ENCODE data around the gene PDE4D. TPM values are rescaled to one million over a fixed set of nuclear protein-coding genes. Genes with fewer than 3 reads are reported as not detected.

Gene PDE4D
- total RNA-seq, 2 experiments from 2014 or later, result 164 to 175 TPM

- Mint-ChIP-seq H3K36me3 (ENCODE audit: low read depth) (no peaks in the 10 kb centered on the region), H3K27me3 (peaks cover 6% of the 10 kb centered on the region), H3K4me3 (no peak overlapping the region), H3K9me3 (no peaks in the 10 kb centered on the region), H3K4me1 (ENCODE audit: low read depth) (no peaks in the 10 kb centered on the region), H3K27ac (no peak overlapping the region)
- POLR2A ChIA-PET, result interaction anchor here (0.7 kb wide), 1 partner anchor 44 kb away, joined by 3 read pairs; no protein-coding TSS in a partner anchor
- TF ChIP-seq, protein P1, sequence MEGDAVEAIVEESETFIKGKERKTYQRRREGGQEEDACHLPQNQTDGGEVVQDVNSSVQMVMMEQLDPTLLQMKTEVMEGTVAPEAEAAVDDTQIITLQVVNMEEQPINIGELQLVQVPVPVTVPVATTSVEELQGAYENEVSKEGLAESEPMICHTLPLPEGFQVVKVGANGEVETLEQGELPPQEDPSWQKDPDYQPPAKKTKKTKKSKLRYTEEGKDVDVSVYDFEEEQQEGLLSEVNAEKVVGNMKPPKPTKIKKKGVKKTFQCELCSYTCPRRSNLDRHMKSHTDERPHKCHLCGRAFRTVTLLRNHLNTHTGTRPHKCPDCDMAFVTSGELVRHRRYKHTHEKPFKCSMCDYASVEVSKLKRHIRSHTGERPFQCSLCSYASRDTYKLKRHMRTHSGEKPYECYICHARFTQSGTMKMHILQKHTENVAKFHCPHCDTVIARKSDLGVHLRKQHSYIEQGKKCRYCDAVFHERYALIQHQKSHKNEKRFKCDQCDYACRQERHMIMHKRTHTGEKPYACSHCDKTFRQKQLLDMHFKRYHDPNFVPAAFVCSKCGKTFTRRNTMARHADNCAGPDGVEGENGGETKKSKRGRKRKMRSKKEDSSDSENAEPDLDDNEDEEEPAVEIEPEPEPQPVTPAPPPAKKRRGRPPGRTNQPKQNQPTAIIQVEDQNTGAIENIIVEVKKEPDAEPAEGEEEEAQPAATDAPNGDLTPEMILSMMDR (IDR thresholded peaks at IDR 0.05), result no peak
- no peaks in the 10 kb centered on the region for H3K27me3 ChIP-seq (ENCODE audit: control insufficient read depth in 1 of 2, insufficient read depth in 2 of 2, low read length in 2 of 2)
- ATAC-seq (ENCODE audit: poor library complexity) (no peak), DNase-seq (no peak)
- H3K4me3 ChIP-seq (ENCODE audit: low read length), result no peak overlapping the region
- H3K4me1 ChIP-seq (ENCODE audit: insufficient read depth, low read length), result no peaks in the 10 kb centered on the region
- no peaks in the 10 kb centered on the region for H3K36me3 ChIP-seq (ENCODE audit: insufficient read depth, low read length)
- CTCF ChIA-PET, result no interaction called here
- intact Hi-C loops (cut with DNase I, micrococcal nuclease), result loop anchor here in 1 of 2 experiments (10.0 kb wide), 1 partner anchor 325 kb away; no protein-coding TSS in a partner anchor
- no peak overlapping the region for H3K27ac ChIP-seq (ENCODE audit: low read depth in 1 of 2, low read length in 2 of 2)
- no peaks in the 10 kb centered on the region for H3K9me3 ChIP-seq (ENCODE audit: control insufficient read depth in 1 of 2, insufficient read depth in 1 of 2, low read length in 2 of 2)
Measured at GRCh38 chr5:59360130-59360555, 533.4 kb downstream of the PDE4D start.

DNA sequence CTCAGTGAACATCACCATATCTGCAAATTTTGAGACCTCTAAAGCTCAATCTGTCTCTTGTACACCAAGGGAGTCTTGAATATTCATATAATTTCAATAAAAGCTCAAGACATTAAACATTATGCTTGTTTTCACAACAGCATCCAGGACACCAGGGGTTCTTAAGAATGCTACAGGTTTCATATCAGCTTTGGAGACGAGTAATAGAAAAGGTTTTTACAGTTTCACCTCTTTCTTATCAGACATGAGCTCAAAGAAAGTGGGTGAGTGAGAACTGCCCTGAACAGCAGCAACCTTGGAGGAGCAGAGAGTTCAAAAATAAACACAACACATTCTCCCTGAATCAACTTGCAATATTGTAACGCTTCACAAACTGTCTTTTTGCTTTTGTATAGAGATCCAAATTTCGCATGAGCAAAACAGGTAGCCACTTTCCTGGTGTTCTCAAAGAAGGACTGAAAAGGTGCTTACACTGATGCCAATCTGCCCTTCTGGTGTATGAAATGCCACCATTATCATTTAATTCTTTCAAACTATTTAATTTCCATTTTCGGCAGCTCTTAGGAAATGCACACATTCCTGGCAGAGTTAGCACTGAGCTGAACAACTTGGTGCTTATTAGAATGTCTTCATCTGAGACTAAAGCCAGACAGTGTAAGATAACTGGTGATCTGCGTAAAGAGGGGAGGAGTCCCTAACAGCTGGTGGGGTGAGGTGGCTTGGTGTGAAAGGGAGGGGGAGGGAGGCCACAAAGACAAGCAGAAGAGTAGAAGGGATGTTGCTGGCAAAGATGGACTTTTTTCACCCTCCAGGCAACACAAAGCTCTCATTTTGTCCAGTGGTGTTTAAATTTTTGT lies 535.3 kb downstream of the PDE4D start:
- Mint-ChIP-seq H3K27me3 (peaks cover 12% of the 10 kb centered on the region), H3K36me3 (ENCODE audit: low read depth) (no peaks in the 10 kb centered on the region), H3K27ac (no peak overlapping the region), H3K9me3 (no peaks in the 10 kb centered on the region), H3K4me1 (ENCODE audit: low read depth) (no peaks in the 10 kb centered on the region), H3K4me3 (no peak overlapping the region)
- Histone ChIP-seq H3K4me1 (ENCODE audit: insufficient read depth, low read length) (no peaks in the 10 kb centered on the region), H3K27ac (ENCODE audit: low read depth in 1 of 2, low read length in 2 of 2) (no peak overlapping the region), H3K9me3 (ENCODE audit: control insufficient read depth in 1 of 2, insufficient read depth in 1 of 2, low read length in 2 of 2) (no peaks in the 10 kb centered on the region), H3K36me3 (ENCODE audit: insufficient read depth, low read length) (no peaks in the 10 kb centered on the region), H3K4me3 (ENCODE audit: low read length) (no peak overlapping the region), H3K27me3 (ENCODE audit: control insufficient read depth in 1 of 2, insufficient read depth in 2 of 2, low read length in 2 of 2) (no peaks in the 10 kb centered on the region)
- POLR2A ChIA-PET, result no interaction called here
- no peak for ATAC-seq (ENCODE audit: poor library complexity)
- intact Hi-C loops (cut with DNase I, micrococcal nuclease), result no loop called here
- no peak for DNase-seq
- TF ChIP-seq, protein P1 (IDR thresholded peaks at IDR 0.05), result no peak
- CTCF ChIA-PET, result interaction anchor here (0.8 to 1.2 kb wide), 2 partner anchors 10 to 16 kb away, joined by 3 read pairs; no protein-coding TSS in a partner anchor

GRCh38 chr5:59357381-59357977 lies 536.0 kb downstream of the PDE4D start:
- no peaks in the 10 kb centered on the region for H3K9me3 Mint-ChIP-seq
- no peak overlapping the region for H3K4me3 Mint-ChIP-seq
- ATAC-seq (ENCODE audit: poor library complexity), result no peak
- CTCF ChIA-PET, result interaction anchor here (1.2 kb wide), 1 partner anchor 15 kb away, joined by 3 read pairs; no protein-coding TSS in a partner anchor
- no peaks in the 10 kb centered on the region for H3K4me1 Mint-ChIP-seq (ENCODE audit: low read depth)
- Histone ChIP-seq H3K4me1 (ENCODE audit: insufficient read depth, low read length) (no peaks in the 10 kb centered on the region), H3K9me3 (ENCODE audit: control insufficient read depth in 1 of 2, insufficient read depth in 1 of 2, low read length in 2 of 2) (no peaks in the 10 kb centered on the region), H3K27me3 (ENCODE audit: control insufficient read depth in 1 of 2, insufficient read depth in 2 of 2, low read length in 2 of 2) (no peaks in the 10 kb centered on the region), H3K4me3 (ENCODE audit: low read length) (no peak overlapping the region), H3K36me3 (ENCODE audit: insufficient read depth, low read length) (no peaks in the 10 kb centered on the region), H3K27ac (ENCODE audit: low read depth in 1 of 2, low read length in 2 of 2) (no peak overlapping the region)
- peaks cover 15% of the 10 kb centered on the region for H3K27me3 Mint-ChIP-seq
- POLR2A ChIA-PET, result no interaction called here
- H3K27ac Mint-ChIP-seq, result no peak overlapping the region
- H3K36me3 Mint-ChIP-seq (ENCODE audit: low read depth), result no peaks in the 10 kb centered on the region
- intact Hi-C loops (cut with DNase I, micrococcal nuclease), result no loop called here
- TF ChIP-seq, protein P1 (IDR thresholded peaks at IDR 0.05), result no peak
- DNase-seq, result no peak
